ENCODE measurements around the gene RNH1.
A peak's percentile ranks its signal among the peaks of the same experiment; 100 is the strongest.
"Not testable (repeated sequence)": the region's sequence is repeated elsewhere in the genome, so short reads cannot be mapped to it uniquely, and the experiment has no call there.

The RNH1 gene

GRCh38 chr11:473962-474785, 32.9 kb downstream of the RNH1 start:
- no peak for DNase-seq

GRCh38 chr11:473415-473814, 33.6 kb downstream of the RNH1 start:
- no peak for DNase-seq

DNA sequence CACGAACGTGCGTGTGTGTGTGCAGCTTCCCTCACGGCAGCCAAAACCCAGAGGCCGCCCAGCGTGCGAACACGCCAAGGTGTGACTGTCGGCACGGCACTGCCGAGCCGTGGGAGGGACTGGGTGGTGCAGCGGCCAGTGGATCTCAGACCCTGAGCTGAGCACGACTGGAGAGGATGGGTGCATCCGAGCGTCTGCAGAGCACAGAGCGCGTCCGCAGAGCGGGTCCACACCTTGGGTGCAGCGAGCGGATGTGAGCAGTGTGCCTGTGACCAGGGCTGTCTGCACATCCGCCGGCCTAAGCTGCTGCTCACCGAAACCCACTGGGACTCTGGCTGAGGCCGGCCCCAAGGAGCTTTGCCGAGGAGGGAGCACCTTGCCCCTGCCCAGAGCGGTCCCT, 34.2 kb downstream of the RNH1 start:
- DNase-seq: no peak

- no peak for DNase-seq
Measured at GRCh38 chr11:472272-472671, 34.8 kb downstream of the RNH1 start.

DNA sequence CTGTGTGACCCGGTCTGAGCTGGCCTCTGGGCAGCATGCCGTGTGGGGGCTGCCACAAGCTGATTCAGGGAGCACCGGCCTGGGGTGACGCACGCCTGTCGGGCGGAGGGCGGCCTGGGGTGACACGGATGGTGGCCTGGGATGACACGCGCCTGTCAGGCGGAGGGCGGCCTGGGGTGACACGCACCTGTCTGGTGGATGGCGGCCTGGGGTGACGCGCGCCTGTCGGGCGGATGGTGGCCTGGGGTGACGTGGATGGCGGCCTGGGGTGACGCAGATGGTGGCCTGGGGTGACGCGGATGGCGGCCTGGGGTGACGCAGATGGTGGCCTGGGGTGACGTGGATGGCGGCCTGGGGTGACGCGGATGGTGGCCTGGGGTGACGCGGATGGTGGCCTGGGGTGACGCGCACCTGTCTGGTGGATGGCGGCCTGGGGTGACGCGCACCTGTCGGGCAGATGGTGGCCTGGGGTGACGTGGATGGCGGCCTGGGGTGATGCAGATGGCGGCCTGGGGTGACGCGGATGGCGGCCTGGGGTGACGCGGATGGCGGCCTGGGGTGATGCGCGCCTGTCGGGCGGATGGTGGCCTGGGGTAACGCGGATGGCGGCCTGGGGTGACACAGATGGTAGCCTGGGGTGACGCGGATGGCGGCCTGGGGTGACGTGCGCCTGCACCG, 35.4 kb downstream of the RNH1 start:
- no peak for DNase-seq

- DNase-seq: no peak
Measured at GRCh38 chr11:469684-470560, 37.1 kb downstream of the RNH1 start.

GRCh38 chr11:469026-469683, 37.9 kb downstream of the RNH1 start:
- not testable (repeated sequence) for DNase-seq

DNA sequence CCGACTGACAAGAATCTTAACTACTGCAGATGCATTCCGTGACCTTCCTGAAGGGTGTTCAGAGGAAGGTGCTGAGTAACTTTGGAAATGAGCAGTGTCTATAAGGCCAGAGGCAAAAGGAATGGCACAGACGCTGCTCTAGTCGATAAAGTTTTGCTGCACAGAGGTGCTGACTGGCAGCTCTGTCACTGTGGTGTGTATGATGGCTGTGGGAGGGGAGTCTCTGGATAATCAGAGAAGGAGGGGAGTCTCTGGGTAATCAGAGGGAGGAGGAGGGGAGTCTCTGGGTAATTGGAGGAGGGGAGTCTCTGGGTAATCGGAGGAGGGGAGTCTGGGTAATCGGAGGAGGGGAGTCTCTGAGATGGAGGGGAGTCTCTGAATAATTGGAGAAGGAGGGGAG, 38.5 kb downstream of the RNH1 start:
- no peak for DNase-seq

DNA sequence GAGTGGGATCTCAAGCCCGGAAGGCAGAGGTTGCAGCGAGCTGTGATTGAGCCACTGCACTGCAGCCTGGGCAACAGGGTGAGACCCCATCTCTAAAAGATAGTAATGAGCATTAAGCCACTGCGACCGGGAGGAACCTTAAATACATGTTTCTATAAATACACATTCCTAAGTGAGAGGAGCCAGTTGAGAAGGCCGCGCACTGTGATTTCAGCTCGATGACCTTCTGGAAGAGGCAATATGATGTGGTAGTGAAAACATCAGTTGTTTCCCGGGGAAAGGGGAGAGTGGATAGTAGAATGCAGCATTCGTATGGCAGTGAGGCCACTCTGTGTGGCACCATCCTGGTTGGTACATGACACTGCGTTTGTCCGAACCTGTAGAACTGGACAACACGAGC, 39.0 kb downstream of the RNH1 start:
- DNase-seq: no peak

- DNase-seq: peak; percentile 13
Measured at GRCh38 chr11:465896-466530, 41.0 kb downstream of the RNH1 start.

- DNase-seq: no peak
Measured at GRCh38 chr11:464316-464715, 42.7 kb downstream of the RNH1 start.

GRCh38 chr11:462107-462890, 44.7 kb downstream of the RNH1 start:
- no peak for DNase-seq

GRCh38 chr11:461626-462025, 45.4 kb downstream of the RNH1 start:
- no peak for DNase-seq

DNA sequence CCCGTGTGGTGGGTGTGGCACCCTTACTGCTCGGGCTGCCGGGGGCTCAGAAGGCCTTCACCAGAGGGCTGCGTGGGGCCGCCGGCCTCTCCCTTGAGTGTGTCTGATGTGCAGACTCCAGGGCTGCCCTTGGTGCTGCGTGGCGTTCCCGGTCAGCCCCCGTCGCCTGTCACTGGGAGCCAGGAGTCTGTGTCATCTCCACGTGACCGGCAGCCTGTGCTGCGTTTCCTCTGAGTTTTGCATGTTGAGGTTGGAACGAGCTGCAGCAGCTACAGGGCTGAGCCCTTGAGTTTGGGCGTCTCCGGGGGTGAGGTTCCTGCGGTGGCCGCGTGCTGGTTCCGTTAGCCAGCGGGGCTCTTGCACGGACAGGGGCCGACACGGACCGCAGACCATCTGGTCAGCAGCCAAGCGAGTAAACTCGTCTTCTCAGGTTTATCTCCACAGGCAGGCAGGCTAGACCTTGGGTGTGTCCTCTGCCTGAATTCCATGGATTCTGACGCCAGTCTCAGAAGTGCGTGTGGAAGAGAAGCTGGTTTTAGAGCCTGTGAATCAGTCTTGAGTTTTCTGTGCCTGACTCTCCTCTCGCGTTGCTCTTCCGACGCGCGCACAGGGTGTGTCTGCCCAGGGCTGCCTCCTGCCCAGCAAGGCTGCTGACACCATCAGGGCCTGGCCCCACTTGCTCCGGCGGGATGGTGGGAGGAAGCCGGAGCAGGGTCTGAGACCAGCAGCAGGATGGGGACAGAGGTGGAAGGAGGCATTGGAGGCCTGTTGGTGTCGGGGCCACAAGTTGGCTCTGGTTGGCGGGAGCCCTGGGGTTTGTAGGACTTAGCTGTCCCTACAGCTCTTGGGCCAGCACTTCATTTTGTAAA, 46.5 kb downstream of the RNH1 start:
- DNase-seq: no peak

- no peak for DNase-seq
Measured at GRCh38 chr11:459511-460220, 47.4 kb downstream of the RNH1 start.

DNA sequence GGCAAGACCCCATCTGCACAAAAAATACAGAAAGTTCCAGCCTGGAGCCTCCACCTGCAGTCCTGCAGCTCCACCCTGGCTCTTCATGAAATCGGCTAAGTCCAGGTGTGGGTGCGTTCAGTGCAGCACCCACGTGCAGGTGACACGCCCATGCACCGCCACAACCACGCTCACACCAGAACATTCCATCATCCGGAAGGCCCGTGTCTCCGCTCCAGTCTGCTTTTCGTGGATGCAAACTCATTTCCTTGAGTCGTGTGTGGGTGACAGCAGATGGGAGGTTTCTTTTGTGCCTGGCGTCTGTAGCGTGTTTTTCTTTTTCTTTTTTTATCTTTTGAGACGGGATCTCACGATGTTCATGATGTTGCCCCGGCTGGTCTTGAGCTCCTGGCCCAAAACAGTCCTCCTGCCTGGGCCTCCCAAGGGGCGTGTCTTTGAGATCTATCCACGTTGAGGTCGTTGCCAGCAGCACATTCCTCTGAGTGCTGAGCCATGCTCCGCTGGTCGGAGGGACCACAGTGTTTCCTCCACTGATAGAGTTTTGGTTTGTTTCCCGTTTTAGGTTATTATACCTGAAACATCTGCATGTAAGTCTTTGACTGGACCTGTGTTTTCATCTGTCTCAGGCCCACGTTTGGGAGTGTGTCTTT, 49.8 kb downstream of the RNH1 start:
- no peak for DNase-seq

DNA sequence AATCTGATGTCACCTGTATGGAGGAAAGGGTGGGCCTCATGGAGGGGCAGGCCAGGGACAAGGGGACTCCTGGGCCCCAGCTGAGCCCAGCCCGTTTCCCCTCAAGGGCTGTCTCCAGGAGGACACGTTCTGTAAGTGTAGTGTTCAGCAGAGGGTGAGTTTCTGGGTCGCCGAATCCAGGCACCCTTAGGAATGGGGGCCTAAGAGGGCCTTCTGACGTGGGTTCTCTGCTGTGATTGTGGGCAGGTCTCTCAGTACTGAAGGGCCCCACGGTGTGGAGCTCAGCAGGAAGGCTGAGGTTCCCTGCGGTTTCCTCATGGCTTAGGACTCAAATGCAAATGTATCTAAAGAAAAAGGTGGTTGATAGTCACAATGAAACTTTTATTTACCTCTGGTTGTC, 50.5 kb downstream of the RNH1 start:
- no peak for DNase-seq

DNA sequence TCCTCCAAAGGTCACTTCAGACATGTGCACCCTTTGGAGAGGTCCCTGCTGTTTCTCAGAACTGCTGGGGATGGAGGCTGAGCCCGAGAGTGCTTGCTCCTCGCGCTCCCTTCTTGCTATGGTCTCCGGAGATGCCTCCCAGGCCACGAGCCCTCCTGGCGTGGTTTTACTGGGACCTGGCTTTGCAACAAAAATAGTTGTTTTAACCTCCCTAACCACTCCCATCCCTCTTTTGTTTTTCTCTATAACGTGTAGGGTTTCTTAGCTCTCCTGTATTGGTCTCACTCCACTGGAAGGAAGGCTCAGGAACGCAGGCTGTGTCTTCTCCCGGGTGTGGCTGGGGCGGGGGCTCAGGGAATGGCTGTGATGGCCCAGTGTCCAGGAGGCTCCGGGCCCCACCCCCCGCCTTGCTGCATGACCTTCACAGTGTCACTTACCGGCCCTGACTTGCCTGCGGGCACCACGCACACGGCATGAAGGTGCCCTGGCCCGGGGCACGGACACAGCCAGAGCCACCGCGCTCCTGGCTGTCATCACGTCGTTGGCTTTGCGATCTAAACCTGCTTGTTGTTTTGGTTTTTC, 51.4 kb downstream of the RNH1 start:
- DNase-seq: no peak
